MM.1S (cell line): ENCODE measurements around the gene TMEM79.
A peak's percentile ranks its signal among the peaks of the same experiment; 100 is the strongest.

Source experiments
- DNase-seq: peaks from one replicate; pipeline ENCODE4 v3.0.0-alpha.2; 2015
- H2AFZ ChIP-seq: fragments of 300-600 bp; sonication (generic); 2 replicates; pipeline ENCODE4 v1.6.0; 2016; ENCODE audit warnings: antibody characterized with exemption, low read length
- H3F3A ChIP-seq: fragments of 300-600 bp; sonication (generic); 2 replicates; pipeline ENCODE4 v1.6.1; 2016; ENCODE audit warnings: mild to moderate bottlenecking, antibody characterized with exemption, low read length, moderate library complexity, mixed read lengths; ENCODE audit not compliant: insufficient read depth
- H3K27ac ChIP-seq: fragments of 300-600 bp; sonication (generic); 2 replicates; pipeline ENCODE4 v1.5.1; 2016; ENCODE audit warnings: mild to moderate bottlenecking, low read length
- H3K27me3 ChIP-seq: fragments of 300-600 bp; sonication (generic); replicated peaks from 2 replicates; pipeline ENCODE4 v1.6.0; 2016; ENCODE audit warnings: low read length; ENCODE audit not compliant: insufficient read depth
- H3K36me3 ChIP-seq: fragments of 300-600 bp; sonication (generic); replicated peaks from 2 replicates; pipeline ENCODE4 v1.6.1; 2016; ENCODE audit warnings: mild to moderate bottlenecking, low read length, mixed read lengths; ENCODE audit not compliant: insufficient read depth
- H3K4me1 ChIP-seq: fragments of 300-600 bp; sonication (generic); 2 replicates; pipeline ENCODE4 v1.6.1; 2016; ENCODE audit warnings: low read length, mixed read lengths
- H3K4me2 ChIP-seq: fragments of 300-600 bp; sonication (generic); 2 replicates; pipeline ENCODE4 v1.6.0; 2016; ENCODE audit warnings: low read depth, low read length
- H3K4me3 ChIP-seq: fragments of 300-600 bp; sonication (generic); 2 replicates; pipeline ENCODE4 v1.5.1; 2016; ENCODE audit warnings: low read length, mixed read lengths
- H3K79me2 ChIP-seq: fragments of 300-600 bp; sonication (generic); 2 replicates; pipeline ENCODE4 v1.6.1; 2016; ENCODE audit warnings: mixed run types, low read length, mixed read lengths
- H3K9ac ChIP-seq: fragments of 300-600 bp; sonication (generic); 2 replicates; pipeline ENCODE4 v1.6.1; 2016; ENCODE audit warnings: low read length, mixed read lengths
- H3K9me2 ChIP-seq: fragments of 300-600 bp; sonication (generic); replicated peaks from 2 replicates; pipeline ENCODE4 v1.6.1; 2016; ENCODE audit warnings: mild to moderate bottlenecking, low read length, mixed read lengths; ENCODE audit not compliant: insufficient read depth
- H3K9me3 ChIP-seq: fragments of 300-600 bp; sonication (generic); replicated peaks from 2 replicates; pipeline ENCODE4 v1.6.1; 2016; ENCODE audit warnings: mild to moderate bottlenecking, low read length, mixed read lengths; ENCODE audit not compliant: insufficient read depth
- H4K20me1 ChIP-seq: fragments of 300-600 bp; sonication (generic); 2 replicates; pipeline ENCODE4 v1.6.1; 2016; ENCODE audit warnings: mild to moderate bottlenecking, low read length, moderate library complexity, mixed read lengths; ENCODE audit not compliant: insufficient read depth
- CTCF ChIP-seq: fragments of 300-600 bp; sonication (generic); IDR thresholded peaks from 2 replicates; pipeline ENCODE4 v1.5.1; 2016; ENCODE audit warnings: antibody characterized with exemption, low read length, mixed read lengths
- EZH2 ChIP-seq: fragments of 300-600 bp; sonication (generic); optimal IDR thresholded peaks from 2 replicates; pipeline ENCODE3; 2017; ENCODE audit warnings: low read depth, mild to moderate bottlenecking, antibody characterized with exemption, low read length, mixed read lengths
- EZH2phosphoT487 ChIP-seq: fragments of 300-600 bp; sonication (generic); IDR thresholded peaks from 2 replicates; pipeline ENCODE4 v1.6.1; 2018; ENCODE audit warnings: antibody characterized with exemption, low read length

The TMEM79 gene

GRCh38 chr1:156284112-156284511 is at the start of gene TMEM79:
Gene TMEM79, plus strand, starts transcription at chr1:156284325. Its CDS starts 902 bp downstream, at chr1:156285227.
- peak within 1 kb of the TSS; percentile 84 for H3K4me2 ChIP-seq
- peaks cover 7% of the 10 kb centered on the region for H3F3A ChIP-seq
- peaks cover 3% of the 10 kb centered on the region; the same call in 1 of the 2 replicates for H3K36me3 ChIP-seq
- peak within 1 kb of the TSS; percentile 84 for H3K4me3 ChIP-seq
- no peaks in the 10 kb centered on the region for H3K9me2 ChIP-seq
- no peaks in the 10 kb centered on the region for H3K27me3 ChIP-seq
- H3K9ac ChIP-seq = peak within 1 kb of the TSS; percentile 79
- TF ChIP-seq CTCF (no peak), EZH2phosphoT487 (no peak), EZH2 (no peak)
- H3K9me3 ChIP-seq = no peaks in the 10 kb centered on the region
- peaks cover 61% of the 10 kb centered on the region for H3K79me2 ChIP-seq
- H3K27ac ChIP-seq = peak within 1 kb of the TSS; percentile 68; the same call in 1 of the 2 replicates
- H3K4me1 ChIP-seq = peaks cover 23% of the 10 kb centered on the region; the same call in 1 of the 2 replicates
- H4K20me1 ChIP-seq = 0 out of 2 replicates have a peak, but pooled peaks cover 3% of the 10 kb centered on the region
- no peak for DNase-seq
- H2AFZ ChIP-seq = peak within 1 kb of the TSS; percentile 77

- no peak overlapping the region for H3K9ac ChIP-seq
- no peak for TF ChIP-seq EZH2
- no peak for TF ChIP-seq EZH2phosphoT487
- TF ChIP-seq CTCF = no peak
Observed at GRCh38 chr1:156236164-156236563, 48.0 kb upstream of the TMEM79 start.

GRCh38 chr1:156238248-156238647 is 45.9 kb upstream of the TMEM79 start:
- Histone ChIP-seq H3K9me3 (no peaks in the 10 kb centered on the region), H3K4me2 (no peak overlapping the region), H3K36me3 (peaks cover 10% of the 10 kb centered on the region; the same call in 1 of the 2 replicates), H2AFZ (no peak overlapping the region), H3K9ac (no peak overlapping the region), H3K27me3 (no peaks in the 10 kb centered on the region), H3K79me2 (no peaks in the 10 kb centered on the region), H3K9me2 (no peaks in the 10 kb centered on the region), H3F3A (no peaks in the 10 kb centered on the region), H3K27ac (no peak overlapping the region), H3K4me1 (no peaks in the 10 kb centered on the region), H4K20me1 (no peaks in the 10 kb centered on the region), H3K4me3 (no peak overlapping the region)
- DNase-seq = no peak
- no peak for TF ChIP-seq CTCF
- TF ChIP-seq EZH2phosphoT487 = no peak
- no peak for TF ChIP-seq EZH2

More at GRCh38 chr1:156236164-156236563, 48.0 kb upstream of the TMEM79 start:
- Histone ChIP-seq H3K4me2 (no peak overlapping the region), H3K36me3 (peaks cover 10% of the 10 kb centered on the region; the same call in 1 of the 2 replicates), H3K4me1 (no peaks in the 10 kb centered on the region), H3K27me3 (no peaks in the 10 kb centered on the region), H2AFZ (no peak overlapping the region), H3K27ac (no peak overlapping the region), H4K20me1 (no peaks in the 10 kb centered on the region), H3K79me2 (no peaks in the 10 kb centered on the region), H3K9me3 (no peaks in the 10 kb centered on the region), H3K9me2 (no peaks in the 10 kb centered on the region), H3K4me3 (no peak overlapping the region), H3F3A (no peaks in the 10 kb centered on the region)
- no peak for DNase-seq
